ENCODE measurements around the gene DOCK9.

DOCK9 gene

DNA sequence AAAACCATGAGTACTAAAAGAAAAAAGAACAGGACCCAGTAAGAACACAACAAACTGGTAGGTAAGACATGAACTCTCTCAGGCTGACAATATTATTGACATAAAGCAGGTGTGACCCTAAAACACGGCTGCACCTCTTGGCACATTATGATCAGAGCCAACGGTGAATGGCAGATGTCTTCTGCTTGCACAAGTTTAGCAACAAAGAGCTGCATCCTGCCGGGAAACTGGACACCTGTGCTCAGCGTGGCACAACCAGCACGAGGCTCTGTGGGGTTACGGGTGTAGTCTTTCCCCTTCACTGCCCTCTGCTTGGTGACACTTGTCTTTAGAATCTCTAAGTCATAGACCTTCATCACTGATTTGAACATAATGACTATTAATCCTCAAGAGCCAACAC lies 97.9 kb downstream of the DOCK9 start:
- peak; percentile 83 to 86 for DNase-seq

DNA sequence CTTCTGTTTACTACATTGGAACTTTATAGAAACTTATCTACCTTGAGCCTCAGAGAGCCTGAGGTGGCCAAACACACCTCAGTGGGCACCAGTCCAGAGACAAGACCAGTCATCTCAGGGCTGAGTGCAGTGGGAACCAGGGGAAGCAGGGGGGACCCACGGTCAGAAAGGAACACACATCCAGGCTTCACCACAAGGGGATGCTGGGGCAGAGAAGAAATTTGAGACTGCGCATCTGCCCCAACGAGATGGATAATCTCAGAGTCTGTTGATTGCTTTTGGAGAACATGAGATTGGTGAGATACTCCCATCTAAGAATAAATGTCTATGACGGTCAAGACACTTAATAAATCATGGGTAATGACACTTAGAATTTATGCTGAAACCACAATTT lies 98.7 kb downstream of the DOCK9 start:
- no peak for DNase-seq

DNA sequence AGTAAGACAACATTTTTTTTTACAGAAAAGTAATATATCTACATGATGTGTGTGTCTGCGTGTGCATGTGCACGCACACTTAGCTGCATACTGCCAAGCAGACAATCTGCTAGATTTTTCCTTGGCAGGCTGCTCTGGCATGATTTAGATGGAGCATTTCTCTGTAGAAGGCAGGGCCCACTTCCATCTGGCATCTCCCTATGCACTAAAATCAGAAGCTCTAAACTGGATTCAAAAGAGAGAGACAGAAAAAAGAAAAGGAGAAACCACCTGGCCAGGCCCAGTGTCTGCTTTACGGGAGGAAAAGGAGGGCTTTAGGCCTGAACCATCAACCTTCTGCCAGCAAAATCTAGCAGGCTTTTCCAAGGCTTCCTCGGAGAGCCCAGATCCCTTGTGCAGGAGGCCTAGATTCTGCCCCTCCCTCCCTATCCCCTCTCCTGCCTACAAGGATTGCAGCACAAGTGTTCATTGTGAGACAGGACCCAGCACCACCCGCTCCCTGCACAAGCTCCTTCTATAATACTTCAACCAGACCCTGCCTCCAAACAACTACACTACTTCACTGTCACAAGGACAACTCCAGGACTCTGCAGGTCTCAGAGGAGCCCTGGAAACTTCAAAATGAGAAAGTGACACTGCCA lies 99.3 kb downstream of the DOCK9 start:
- no peak for DNase-seq

DNA sequence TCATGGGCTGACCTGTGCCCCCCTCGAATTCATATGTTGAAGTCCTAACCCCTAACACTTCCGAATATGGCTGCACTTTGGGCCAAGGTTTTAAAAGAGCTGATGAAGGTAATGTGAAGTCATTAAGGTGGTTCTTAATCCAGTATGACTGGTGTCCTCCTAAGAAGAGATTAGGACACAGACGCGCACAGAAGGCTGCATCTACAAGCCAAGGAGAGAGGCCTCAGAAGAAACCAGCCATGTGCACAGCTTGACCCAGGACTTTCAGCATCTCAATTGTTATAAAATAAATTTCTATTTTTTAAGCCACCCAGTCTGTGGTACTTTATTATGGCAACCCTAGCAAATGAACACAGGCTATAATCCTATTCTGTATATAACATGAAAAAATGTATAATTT lies 99.9 kb downstream of the DOCK9 start:
- DNase-seq, result no peak

DNA sequence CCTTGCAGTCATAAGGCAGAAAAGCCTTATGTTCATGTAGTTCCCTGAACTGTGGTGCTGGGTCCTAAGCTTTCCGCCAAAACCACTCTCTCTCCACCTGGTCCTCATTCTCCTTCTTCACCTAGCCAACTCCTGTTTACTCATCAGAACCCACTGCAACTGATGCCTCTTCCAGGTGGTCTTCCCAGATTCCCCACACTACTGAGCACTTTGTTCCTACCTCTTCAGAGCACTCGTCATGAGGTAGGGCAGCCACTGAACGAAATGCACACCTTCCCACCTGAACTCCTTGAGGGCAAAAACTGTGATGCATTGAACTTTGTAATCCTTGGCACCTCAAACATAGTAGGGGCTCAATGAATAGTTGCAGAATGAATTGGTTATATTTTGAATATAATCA lies 100.4 kb downstream of the DOCK9 start:
- no peak for DNase-seq

DNA sequence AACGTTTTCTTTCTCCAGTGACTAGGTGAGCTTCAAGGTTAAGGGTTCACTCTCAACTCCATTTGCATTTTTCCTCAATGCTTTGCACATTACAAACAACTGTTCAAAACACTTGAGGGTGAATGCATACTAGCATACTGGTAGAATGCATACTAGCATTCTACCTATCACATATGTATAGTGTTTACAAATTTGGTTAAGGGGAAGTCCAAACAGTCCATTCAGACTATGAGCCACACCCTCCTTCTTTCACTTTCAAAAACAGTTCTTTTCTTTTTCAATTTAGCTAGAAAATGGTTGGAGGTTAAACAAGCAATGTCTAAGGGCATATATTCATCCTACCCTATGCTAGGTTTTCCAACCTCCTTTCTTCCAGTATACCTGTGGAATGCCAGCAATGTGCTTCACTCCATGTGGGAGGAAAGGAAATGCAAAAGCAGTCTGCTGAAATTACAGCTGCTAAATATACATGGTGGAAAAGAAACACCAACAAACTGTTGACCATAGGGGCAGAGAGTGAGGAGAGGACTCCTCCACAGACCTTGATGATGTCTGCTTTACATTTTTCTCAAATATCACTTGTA lies 102.6 kb downstream of the DOCK9 start:
- DNase-seq, result no peak

DNA sequence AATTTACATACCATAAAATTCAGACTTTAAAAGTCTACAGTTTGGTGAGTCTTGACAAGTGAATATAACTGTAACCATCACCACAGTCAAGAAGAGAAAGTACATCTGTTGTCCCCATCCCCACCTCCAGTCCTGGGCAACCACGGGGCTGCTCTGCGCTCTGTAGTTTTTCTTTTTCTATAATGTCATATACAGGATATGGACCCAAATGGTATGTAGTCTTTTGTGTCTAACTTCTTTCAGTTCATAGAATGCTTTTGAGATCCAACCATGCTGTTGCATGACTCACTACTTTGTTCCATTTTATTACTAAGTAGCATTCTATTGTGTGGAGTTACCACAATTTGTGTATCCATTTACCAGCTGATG lies 103.9 kb downstream of the DOCK9 start:
- DNase-seq, result no peak

DNA sequence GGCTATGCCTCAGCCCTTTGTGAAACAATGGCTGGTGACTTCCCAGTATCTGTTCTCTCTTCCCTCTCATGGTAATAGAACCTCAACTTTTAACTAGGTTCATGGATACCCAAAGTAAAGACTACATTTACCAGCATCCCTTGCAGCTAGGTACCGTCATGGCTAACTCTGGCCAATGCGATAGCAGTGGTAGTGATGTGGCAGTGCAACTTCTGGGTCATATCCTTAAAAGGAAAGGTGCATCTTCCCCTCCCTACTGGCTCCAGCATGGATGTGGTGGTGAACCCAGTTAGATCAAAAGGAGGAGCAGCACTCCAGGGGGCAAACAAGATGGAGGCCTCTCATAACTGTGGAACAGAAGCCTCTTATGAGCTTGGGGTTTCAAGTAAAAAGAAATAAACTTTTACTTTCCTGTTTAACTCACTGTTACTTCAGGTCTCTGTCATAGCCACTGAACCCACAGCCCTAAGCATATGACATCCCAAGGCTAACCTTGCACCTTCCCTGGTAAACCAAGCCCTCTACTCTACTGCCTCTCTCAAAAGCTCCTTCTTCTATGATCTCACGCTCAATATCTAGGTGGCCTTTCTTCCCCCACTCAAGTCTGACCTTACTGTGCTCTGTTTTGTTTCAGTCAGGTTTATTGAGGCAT lies 104.4 kb downstream of the DOCK9 start:
- no peak for DNase-seq

DNA sequence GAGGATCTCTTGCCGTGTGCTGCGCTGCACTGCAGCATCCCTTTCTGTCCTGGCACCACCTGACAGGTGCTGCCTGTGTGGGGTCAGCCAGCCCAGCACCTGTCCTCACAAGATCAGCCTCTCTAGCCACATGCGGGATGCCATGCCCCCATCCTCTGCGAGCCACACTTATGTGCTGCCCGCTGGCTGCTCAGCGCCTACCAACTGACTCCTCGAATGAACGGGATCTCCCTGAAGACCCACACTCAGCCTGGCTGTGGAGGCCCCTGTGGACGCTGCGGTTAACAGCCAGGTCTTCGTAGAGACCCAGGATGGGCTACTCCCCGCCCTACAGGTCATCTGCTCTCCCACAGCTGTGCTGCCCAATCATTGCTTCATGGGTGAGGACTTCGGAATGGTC lies 106.1 kb downstream of the DOCK9 start:
- no peak for DNase-seq

DNA sequence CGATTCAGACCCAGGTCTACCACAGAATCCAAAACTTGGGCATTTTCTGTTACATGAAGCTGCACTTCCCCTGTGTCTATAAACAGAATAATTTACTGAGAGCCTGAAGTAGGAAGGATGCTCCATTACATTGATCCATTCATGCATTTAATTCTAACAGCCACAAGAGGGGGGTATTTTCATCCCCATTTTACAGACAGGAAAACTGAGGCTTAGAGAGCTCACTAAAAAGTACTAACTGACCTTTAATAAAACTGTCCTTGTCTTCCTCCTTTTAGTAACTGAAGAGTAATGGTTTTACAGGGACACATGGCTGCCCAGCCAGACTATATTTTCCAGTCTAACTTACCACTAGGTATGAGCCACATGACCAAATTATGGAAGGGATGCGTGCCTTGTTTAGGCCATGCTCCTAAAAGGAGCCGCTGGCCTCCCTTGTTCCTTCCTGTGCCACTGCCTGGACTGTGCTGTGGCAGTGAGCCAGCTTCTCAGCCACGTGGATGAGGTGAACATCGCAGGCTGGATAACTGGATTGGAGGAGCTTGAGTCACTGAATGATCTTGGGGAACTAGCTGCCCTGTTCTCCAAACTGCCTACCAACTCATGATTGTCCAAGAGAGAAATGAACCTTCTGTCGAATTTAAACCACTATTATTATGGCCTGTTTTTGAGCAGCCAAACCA lies 108.3 kb downstream of the DOCK9 start:
- DNase-seq, result no peak

DNA sequence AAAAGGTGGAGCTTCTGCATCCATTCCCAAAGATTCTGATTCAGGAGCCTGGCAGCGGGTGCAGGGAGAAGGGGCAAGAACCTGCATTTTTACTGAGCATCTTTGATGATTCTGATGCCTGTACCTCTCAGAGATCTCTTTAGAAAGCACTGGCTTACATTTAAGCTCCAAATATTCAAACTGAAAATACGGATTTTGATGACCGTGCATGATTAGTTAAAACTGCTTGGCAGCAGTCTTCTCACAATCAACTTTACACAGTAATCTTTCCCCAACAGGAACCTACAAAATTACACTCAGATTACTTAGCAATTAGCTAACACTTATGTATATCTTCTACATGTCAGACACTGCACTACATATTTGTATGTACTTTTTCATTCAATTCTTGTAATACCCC lies 108.9 kb downstream of the DOCK9 start:
- DNase-seq, result no peak

DNA sequence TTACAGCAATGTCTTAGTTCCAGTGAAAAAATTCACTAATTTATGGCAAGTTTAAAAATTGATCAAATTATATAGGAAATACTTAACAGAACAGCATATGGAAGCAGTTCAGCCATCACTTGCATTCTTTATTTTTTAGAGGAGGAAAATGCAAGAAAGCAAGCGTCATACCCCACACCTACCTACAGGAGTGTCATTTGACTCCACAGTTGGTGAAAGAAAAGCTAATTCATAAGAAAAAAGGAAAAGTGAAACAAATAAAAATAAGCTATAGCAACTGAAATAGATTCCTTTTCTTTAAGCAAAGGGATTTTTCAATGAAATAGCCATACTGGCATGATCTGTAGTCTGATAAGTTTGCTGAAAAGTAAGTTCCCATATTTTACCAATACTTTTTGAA lies 111.0 kb downstream of the DOCK9 start:
- no peak for DNase-seq

DNA sequence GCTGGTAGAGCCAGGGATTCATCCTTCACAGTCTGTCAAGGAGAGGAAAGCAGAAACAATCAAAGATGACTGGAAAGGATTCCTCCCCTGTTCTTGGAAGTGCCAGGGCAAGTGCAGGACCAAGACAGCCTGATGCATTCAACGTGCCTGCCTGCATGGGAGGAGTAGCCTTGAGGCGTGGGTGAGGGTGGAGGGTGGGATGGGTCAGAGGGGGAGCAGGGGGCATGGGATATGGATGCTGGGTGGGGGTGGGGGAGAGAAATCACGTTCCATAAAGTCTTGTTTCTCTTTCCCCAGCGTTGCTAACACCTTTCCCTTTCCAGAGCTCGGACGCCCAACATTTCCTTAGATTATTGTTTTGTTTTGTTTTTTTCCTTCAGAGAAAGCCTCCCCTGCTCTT lies 117.4 kb downstream of the DOCK9 start:
- no peak for DNase-seq

DNA sequence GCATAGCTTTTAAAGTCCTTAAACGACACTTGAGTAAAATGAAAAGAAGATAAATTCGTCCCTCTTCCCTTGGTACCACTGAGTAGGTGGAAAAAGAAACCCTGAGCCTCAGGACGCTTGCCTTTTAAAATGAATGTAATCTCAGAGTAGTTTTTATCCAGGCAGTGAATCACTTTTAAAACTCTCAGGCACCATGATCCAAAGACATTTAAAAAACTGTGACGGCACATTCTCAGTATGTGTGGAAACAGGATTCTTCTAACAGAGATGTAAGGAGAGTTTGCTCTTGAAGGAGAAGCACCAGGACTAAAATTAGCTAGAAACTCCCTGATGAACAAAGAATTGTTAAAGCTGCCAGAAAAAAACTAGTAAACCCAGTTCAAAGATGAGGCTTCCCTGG lies 119.7 kb downstream of the DOCK9 start:
- DNase-seq, result no peak

DNA sequence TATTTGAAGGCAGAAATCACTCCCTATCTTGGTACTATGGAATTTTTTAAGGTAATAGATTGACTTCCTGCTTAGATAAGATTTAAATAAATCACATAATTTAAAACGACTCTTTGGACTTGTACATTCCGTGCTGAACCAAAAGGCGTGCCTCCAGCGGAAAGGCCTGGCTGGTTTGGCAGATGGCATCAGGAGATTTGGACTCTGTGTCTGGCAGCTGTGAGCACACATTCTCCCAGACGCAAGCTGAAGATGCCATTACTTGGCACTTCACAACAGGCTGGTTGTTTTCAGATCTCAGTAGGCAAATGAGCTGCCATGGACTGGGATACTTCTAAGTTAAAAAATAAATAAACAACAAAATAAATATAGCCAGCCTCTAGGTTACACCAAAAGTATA lies 120.9 kb downstream of the DOCK9 start:
- no peak for DNase-seq

DNA sequence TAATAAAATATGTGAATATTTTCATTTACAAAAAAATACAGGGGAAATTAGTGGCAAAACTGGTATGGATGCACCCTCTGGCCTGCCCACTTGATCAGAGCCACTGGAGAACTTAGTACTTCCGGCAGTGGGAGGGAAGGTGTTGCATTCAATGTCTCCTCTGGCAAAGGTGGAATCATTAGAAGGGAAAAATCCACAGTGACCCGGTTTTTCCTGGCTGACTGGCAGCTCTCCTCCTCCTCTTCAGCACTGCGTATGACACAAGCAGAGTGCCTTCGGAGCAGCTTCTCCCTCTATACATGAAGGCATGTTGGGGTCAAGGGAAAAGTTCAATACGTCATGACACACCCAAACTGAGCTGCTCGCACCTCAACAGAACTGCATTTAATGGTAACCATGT lies 123.4 kb downstream of the DOCK9 start:
- no peak for DNase-seq

DNA sequence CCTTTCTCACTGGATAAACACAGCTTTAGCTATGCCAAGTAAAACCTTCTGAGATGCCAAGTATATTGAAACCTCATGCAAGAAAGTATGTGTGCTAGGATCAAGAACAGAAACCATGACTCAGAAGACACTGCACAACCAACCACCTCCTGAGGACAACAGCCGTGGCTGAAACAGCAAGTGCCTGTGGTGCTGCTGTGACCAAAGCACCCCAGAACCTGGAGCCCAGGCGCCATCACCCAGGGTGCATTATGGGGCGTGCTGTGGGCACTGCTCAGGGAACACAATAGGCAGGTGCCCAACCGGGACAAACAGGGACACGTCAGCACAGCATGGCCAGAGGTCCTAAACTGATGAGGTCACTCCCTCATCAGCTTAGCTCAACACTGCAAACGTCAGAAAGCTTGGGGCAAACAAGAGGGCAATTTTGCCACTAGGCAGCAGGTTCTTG lies 124.1 kb downstream of the DOCK9 start:
- DNase-seq, result peak in 1 of 2 experiments; percentile 37

DNA sequence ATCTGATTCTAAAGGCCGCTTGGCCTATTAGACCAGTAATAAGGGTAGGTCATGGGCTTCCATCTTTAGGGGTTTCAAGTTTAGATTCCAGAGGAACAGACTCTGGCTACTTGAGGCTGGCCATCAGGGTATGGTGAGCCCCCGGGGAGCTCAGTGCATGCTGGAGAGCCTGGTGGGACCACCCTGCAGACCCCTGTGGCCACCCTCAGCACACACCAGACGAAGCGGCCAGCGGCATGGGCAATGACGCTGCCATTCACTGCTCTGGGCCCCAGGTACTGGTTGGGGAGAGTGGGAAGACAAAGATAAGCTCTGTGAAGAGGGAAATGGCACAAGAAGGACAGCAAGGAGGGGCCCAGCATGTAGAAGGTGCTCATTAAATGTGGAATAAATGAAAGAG lies 126.6 kb downstream of the DOCK9 start:
- DNase-seq, result no peak

DNA sequence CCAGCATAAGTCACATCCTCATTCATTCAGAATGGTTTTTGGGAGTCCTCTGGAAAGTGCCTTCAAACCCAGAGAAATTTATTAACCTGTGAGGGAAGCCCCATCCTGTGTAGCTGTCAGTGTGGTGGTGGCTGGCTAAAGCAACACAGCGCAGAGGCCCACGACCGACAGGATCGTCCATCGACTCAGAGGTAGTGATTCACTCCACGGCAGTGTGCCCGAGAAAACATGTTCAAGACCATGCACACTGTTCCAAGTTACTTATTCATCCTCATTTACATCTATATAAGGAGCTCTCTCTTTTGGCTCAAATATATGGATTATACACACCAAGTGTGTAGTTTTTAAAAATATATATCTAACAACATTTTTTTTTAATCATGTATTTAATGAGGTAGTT lies 129.1 kb downstream of the DOCK9 start:
- DNase-seq, result no peak

DNA sequence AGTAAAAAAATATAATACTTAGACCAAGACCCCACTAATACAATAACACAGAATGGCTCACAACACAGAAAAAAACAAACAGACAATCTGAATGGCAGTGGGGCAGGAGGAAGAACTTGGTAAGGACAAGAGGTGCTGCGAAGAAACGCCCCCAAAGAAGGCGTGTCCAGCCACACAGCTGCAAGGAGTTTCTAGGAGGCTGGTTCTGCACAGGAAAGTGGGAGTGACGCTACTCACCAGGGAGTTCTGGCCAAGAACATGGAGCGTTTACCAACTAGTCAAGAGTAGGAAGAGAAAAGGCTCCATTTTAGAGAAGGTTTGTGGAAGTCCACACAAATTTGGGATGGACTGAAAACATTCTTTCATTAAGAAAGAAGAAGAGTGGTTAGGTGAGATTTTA lies 130.1 kb downstream of the DOCK9 start:
- DNase-seq, result no peak

DNA sequence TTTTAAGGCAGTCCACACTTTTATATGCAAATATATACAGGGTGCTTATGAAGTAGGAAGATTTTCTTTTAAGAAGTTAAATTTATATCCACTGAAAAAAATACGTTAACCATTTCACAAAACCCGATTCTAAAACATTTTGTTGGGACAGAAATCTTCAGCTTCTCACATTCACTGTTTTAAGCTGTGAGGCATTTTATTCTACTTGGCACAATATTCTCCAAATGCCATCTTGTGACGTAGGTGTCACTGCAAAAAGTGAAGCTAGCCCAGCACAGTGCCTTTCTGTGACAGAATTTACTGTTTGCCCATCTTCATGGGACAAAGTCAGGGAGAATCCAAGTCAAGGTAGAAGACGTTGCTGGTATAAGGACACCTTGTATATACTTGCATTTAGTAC lies 130.9 kb downstream of the DOCK9 start:
- no peak for DNase-seq

DNA sequence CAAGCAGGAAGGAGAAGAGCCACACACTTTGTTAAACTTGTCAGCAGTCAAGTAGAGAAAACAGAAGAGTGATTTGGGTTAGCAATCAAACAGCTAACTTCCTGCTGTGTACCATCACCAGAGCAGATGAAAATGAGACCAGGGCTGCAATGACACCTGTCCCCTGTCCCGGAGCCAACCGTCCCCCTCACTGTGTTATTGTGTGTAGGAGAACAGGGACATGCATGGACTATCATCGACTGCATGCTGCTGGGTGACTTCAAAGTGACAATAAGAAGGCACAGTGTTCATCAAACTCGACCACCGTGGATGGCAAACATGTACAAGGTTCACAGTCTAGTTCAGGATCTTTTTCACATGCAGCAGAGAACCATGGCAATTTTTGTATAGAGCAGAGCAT lies 131.3 kb downstream of the DOCK9 start:
- DNase-seq, result no peak

DNA sequence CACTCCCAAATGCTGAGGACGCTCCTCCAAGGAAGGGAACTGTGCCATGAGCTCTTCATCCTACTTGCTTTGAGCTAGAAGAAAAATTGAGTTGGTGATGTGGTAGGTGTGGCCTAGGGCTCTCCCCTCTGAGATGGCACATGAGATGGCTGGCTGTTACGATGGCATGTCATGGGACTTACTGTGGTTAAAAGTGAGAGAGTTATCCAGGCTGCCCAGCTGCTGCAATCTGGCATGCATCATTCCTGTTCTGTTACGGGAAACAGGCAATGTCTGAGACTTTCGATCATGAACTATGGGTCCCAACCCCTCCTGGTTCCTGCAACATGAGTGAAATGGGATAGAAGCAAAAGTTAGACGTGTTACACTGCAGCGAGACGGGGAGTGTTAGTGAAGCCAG lies 132.1 kb downstream of the DOCK9 start:
- DNase-seq, result no peak

DNA sequence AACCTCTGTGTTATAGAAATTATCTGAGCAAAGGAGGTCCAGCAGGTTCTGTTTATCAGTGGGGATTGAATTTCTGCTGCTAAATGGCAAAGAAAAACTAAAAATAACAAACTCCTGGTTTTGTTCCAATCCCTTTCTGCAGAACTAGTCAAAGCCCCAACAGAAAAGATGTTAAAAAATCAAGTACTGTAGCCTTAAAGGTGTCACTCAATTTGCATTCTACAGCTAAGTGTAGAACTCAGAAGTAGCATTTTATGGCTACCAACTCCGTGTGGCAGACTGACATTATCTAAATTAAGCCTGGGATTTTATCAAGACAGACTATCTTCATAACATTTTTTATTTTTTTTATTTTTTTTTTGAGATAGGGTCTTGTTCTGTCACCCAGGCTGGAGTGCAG lies 133.8 kb downstream of the DOCK9 start:
- no peak for DNase-seq
